ENCODE data around the gene EDC3.
A peak's percentile ranks its signal among the peaks of the same experiment; 100 is the strongest.
"Not testable (repeated sequence)": the region's sequence is repeated elsewhere in the genome, so short reads cannot be mapped to it uniquely, and the experiment has no call there.

Gene EDC3, protein sequence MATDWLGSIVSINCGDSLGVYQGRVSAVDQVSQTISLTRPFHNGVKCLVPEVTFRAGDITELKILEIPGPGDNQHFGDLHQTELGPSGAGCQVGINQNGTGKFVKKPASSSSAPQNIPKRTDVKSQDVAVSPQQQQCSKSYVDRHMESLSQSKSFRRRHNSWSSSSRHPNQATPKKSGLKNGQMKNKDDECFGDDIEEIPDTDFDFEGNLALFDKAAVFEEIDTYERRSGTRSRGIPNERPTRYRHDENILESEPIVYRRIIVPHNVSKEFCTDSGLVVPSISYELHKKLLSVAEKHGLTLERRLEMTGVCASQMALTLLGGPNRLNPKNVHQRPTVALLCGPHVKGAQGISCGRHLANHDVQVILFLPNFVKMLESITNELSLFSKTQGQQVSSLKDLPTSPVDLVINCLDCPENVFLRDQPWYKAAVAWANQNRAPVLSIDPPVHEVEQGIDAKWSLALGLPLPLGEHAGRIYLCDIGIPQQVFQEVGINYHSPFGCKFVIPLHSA

GRCh38 chr15:74695597-74696397, at the start of gene EDC3:
TSS of gene EDC3 (minus strand) at chr15:74696024. CDS start at chr15:74675124, 20,900 bp downstream.
- peak; percentile 87 for DNase-seq

DNA sequence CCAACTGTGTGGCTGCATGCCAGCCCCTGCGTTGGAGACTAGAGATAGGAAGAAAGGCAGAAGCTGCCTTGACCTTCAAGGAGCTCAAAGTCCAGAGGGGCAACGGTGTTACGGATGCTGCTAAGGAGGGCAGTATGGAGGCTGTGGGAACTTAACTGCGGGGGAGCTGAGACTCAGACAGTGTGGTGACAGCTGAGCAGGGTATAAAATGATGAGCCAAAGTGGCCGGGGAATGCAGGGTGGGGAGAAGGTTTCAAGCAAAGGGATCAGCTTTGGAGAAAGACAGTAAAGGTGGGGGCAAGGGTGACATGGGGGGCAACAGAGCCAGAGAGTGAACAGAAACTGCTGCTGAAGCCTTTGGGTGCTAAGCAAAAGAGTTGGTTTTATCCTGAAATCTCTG, 46.6 kb upstream of the EDC3 start:
- DNase-seq, result no peak

DNA sequence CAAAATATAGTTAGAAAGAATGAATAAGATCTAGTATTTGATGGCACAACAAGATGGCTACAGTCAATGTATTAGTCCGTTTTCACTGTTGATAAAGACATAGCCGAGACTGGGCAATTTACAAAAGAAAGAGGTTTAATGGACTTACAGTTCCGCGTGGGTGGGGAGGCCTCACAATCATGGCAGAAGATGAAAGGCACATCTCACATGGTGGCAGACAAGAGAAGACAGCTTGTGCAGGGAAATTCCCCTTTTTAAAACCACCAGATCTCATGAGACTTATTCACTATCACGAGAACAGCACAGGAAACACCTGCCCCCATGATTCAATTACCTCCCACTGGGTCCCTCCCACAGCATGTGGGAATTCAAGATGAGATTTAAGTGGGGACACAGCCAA, 42.4 kb upstream of the EDC3 start:
- DNase-seq, result not testable (repeated sequence)

DNA sequence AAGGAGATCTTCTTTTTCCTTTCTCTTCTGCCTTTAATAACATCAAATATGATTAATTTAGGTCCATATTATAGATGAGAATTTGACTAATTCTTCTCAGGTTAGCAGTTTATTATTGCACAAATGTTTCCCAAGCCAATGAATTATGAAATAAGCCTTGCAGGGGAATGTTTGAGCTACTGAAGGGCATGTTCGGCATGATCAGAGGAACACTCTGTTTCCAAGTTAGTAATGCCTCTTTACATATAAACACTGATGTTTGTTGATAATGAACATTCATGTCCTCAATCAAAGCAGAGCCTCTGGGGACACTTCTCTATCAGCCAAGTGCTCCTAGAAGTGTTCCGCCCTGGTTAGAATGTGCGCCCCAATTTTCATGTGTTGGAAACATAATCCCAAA, 39.5 kb upstream of the EDC3 start:
- no peak for DNase-seq

DNA sequence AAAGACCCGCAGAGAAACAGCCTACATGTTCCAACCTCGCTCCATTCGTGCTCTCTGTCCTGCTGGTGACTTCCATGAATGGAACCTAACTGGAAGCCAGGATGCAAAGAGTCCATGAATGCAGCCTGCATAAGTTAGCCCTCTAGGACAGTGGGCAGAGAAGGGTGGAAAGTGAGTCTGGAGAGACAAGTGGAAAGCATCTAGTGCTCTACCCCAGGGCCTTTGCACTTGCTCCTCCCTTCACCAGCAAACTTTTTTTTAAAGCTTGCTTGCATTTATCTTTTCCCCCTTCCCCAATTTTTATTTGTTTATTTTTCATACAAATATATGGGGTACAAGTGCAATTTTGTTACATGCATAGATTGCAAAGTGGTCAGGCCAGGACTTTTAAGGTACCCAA, 37.4 kb upstream of the EDC3 start:
- no peak for DNase-seq

DNA sequence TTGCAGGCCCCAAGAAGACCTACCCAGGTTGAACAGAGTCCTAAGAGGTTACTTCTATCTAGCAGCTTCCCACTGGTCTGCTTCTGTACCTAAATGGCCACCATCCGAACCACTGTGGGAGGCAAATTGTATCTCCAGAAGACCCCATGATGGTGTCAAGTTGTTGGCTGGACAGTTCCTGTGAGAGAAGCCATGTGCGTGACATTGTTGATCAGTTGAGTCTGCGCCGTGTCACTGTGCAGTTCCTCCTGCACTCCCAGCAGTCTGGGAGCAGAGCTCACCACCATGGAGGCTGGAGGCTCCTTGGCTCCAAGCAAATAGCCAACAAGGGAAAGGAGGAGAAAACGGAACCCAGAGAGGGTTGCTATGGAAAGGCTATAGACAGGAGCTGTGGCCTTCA, 37.0 kb upstream of the EDC3 start:
- no peak for DNase-seq

GRCh38 chr15:74730619-74731316, 34.9 kb upstream of the EDC3 start:
- no peak for DNase-seq

DNA sequence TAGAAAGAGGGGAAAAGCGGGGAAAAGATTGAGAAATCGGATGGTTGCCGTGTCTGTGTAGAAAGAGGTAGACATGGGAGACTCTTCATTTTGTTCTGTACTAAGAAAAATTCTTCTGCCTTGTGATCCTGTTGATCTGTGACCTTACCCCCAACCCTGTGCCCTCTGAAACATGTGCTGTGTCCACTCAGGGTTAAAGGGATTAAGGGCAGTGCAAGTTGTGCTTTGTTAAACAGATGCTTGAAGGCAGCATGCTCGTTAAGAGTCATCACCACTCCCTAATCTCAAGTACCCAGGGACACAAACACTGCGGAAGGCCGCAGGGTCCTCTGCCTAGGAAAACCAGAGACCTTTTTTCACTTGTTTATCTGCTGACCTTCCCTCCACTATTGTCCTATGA, 33.5 kb upstream of the EDC3 start:
- DNase-seq, result not testable (repeated sequence)

DNA sequence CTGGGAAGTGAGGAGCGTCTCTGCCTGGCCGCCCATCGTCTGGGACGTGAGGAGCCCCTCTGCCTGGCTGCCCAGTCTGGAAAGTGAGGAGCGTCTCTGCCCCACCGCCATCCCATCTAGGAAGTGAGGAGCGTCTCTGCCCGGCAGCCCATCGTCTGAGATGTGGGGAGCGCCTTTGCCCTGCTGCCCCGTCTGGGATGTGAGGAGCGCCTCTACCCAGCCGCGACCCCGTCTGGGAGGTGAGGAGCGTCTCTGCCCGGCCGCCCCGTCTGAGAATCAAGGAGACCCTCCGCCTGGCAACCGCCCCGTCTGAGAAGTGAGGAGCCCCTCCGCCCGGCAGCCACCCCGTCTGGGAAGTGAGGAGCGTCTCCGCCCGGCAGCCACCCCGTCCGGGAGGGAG, 32.9 kb upstream of the EDC3 start:
- DNase-seq, result not testable (repeated sequence)

GRCh38 chr15:74727727-74728126, 31.9 kb upstream of the EDC3 start:
- DNase-seq, result no peak

DNA sequence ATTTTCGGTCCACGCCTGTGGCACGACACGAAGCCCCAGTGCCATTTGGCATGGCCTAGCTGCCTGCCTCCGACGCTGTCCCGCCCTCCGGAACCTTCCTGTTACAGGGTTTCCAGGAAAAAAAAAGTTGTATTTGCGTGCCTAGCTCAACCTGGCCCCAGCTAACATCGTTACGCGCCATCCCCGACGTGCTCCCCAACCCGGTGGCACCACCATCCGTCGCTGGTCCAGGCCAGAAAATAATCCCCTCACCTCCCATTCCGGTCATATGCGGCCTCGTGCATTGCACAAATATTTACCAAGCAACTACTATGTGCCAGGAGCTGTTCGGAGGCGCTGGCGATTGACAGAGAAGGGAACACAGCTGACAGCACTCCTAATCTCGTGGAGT, 30.9 kb upstream of the EDC3 start:
- no peak for DNase-seq

DNA sequence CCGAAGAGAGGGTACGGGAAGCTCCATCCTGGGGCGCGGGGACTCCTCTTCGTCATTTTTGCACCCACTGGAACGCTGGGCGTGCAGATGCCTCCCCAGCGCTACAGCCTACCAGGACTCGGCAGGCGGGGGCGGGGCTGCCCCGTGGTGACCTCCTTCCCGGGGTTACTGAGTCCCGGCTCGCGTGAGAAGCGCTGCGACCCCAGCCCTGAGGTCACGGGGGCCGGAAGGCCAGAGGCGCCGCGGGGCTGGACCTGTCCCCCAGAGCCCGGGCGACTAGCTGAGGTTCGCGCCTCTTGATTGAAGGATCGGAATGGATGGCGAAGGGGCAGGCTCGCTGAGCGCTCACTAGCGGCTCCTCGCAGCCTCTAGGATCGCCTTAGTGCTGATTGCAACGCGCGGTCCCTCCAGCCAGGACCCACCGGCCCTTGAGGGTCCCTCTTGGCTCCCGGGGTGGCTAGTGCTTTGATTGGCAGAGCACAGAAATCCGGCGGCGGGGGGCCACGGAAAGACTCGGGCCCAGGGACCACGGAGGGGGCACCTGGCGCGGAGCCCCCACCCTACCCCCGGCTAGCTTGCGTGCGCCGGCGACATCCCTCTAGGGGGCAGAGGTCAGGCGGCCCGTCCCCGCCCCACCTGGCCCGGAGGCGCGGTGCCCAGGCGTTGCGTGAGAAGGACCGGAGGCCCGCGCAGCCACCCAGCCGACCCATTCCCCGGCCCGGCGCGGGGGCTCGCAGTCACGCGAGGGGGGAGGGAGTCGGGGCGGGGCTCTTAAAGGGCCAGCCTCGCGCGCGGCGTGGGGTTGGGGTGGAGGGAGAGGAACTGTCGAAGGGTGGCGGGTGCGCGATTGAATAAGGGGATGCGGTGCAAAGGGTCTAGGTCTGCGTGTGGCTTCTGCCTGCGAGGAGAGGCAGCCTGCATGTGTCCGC, 30.3 kb upstream of the EDC3 start:
- DNase-seq, result peak; percentile 31

- peak; percentile 14 for DNase-seq
Measured at GRCh38 chr15:74725225-74725774, 29.5 kb upstream of the EDC3 start, which contains the start of gene CYP1A1. TSS of gene CYP1A1 (minus strand) at chr15:74725528. CDS start at chr15:74723097, 2,431 bp downstream.

DNA sequence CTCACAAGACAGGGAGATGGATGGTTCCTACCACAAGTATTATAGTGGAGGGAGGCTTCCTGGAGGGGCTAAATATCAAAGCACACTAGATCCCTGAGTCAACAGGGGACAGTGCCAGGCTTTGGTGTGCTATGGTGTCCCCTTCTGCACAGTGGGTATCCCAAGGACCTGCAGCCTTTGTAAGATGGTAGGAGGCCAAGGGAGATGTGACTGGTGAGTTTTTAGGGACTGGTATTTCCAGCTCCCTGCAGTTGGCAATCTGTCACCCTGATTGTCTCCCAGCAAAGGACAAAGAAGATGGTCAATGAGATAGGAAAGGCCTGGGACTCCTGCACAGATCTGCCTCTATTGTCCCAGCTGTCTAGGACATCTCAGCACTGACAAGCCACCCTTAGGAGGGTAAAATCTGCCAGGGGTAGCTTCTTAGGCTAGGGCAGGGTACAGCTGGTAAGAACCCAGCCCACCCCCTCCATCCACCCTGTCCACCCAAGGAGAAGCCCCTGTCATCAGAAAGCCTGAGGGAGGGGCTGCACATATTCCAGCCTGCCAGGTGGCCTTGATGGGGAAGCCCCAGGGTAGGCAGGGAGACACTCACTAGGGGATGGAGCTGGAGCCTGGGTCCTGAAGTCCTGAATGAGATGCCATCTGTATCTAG, 28.9 kb upstream of the EDC3 start:
- no peak for DNase-seq

DNA sequence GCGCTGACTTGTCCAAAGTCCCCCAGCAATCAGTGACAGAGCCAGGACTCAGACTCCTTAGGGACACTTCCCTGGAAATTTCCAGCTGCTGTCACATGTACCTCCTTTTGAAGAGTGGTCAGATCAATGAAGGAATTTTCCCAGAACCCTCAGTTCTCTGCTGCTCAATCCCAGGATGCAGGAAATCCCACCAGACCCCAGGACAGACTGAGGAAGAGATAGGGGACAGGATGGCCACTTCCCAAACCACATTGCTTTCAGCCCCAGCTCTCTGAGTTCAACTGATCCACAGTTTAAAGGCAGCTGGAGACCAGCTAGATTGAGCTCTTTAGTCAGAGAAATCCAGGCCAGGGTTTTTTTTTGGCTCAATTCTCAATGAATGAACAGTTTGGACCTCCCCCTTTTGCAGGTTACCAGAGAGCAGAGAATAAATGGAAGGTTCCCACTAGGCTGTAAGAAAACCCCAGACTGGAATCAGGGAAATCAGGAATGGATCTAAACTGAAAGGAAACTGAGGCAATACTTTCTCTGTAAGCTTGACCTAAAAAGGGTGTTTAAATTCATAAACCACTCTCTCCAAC, 28.0 kb upstream of the EDC3 start:
- peak; percentile 32 for DNase-seq

- no peak for DNase-seq
Measured at GRCh38 chr15:74723187-74723586, 27.4 kb upstream of the EDC3 start.

- DNase-seq, result no peak
Measured at GRCh38 chr15:74722591-74722990, 26.8 kb upstream of the EDC3 start.

DNA sequence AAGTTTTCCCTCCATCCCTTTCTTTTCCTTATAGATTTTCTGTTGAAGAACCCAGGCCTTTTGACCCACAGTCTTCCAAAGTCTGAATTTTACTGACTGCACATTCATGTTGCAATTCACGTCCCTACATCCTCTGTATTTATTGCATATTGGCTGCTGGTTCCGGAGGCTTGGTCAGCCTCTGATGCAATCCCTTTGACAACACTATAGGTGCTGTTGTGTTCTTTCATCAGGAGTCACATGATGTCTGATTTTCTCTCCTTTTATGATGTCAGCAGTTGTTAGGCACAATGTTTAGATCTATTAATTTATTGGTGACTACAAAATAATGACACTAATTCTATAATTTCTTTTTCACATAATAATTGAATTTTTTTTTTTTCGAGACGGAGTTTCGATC, 20.8 kb upstream of the EDC3 start:
- DNase-seq, result no peak

GRCh38 chr15:74712311-74712710, 16.5 kb upstream of the EDC3 start:
- DNase-seq, result no peak

DNA sequence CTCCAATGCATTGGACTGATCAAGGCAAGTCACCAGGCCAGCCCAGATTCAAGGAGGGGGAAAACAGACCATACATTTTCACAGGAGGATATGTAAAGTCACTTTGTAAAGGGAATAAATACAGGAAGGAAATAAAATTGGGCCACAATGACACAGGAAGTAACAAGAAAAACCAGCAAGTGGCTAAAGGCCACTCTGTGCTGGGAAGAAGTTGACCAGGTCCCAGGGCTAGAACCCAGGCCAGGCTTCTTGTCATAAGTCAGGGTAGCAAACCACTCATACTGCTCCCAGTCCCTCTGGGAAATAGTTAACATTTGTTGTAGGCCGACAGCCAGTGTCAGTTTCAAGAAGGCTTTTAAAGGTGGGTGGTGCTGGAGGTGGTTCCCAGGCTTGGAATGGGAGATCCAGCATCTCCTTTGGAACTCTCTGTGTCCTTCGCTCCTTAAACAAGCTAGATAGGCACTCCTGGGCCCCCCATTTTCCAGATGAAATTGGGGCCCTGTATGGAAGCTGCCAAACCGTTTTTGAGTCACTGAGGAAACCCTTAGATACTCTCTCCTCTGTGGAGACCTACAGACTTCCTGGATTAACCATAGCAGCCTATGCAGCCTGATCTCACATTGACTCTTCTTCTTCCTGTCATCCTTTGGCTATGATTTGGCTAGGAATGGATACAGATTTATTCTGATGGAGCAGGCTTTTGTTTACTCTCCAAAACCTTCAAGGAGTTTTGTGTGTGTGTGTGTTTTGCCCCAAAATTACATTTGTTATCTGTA, 14.7 kb upstream of the EDC3 start:
- DNase-seq, result no peak
